H9 (cell line): Measurements from ENCODE around the gene TBC1D9. TPM values are rescaled to one million over a fixed set of nuclear protein-coding genes. Genes with fewer than 3 reads are reported as not detected.

Experiments used
- DNase-seq: peaks from one replicate; pipeline ENCODE4 v3.0.0-alpha.2; 2017
- H2AFZ ChIP-seq: one replicate; pipeline ENCODE4 v1.6.1; 2013; ENCODE audit warnings: mild to moderate bottlenecking, low read length, control low read depth, moderate library complexity
- H2AK5ac ChIP-seq: 2 replicates; pipeline ENCODE4 v1.6.1; 2013; ENCODE audit warnings: low read length, control low read depth, mixed read lengths; ENCODE audit not compliant: insufficient read length
- H2BK120ac ChIP-seq: one replicate; pipeline ENCODE4 v1.6.1; 2013; ENCODE audit warnings: low read depth, mild to moderate bottlenecking, low read length, control low read depth, inconsistent platforms; ENCODE audit not compliant: poor library complexity, severe bottlenecking
- H2BK12ac ChIP-seq: 2 replicates; pipeline ENCODE4 v1.6.1; 2013; ENCODE audit warnings: low read length, control low read depth, mixed read lengths, low read depth; ENCODE audit not compliant: insufficient read length
- H2BK15ac ChIP-seq: 2 replicates; pipeline ENCODE4 v1.6.1; 2013; ENCODE audit warnings: low read depth, low read length, control low read depth
- H2BK20ac ChIP-seq: one replicate; pipeline ENCODE4 v1.6.1; 2013; ENCODE audit warnings: low read depth, mild to moderate bottlenecking, low read length, control low read depth, inconsistent platforms; ENCODE audit not compliant: poor library complexity, severe bottlenecking
- H2BK5ac ChIP-seq: 2 replicates; pipeline ENCODE4 v1.6.1; 2013; ENCODE audit warnings: low read length, control low read depth, mixed read lengths; ENCODE audit not compliant: insufficient read length
- H3K14ac ChIP-seq: 2 replicates; pipeline ENCODE4 v1.6.1; 2013; ENCODE audit warnings: low read length, control low read depth; ENCODE audit not compliant: insufficient read depth
- H3K18ac ChIP-seq: 2 replicates; pipeline ENCODE4 v1.6.1; 2013; ENCODE audit warnings: low read depth, mild to moderate bottlenecking, mixed read lengths, low read length, control low read depth; ENCODE audit not compliant: insufficient read length
- H3K23ac ChIP-seq: 2 replicates; pipeline ENCODE4 v1.6.1; 2013; ENCODE audit warnings: low read length, control low read depth, mixed read lengths, low read depth; ENCODE audit not compliant: insufficient read length
- H3K23me2 ChIP-seq: 2 replicates; pipeline ENCODE4 v1.6.1; 2013; ENCODE audit warnings: low read depth, mild to moderate bottlenecking, mixed read lengths, low read length, control low read depth; ENCODE audit not compliant: insufficient read length, poor library complexity, severe bottlenecking
- H3K27ac ChIP-seq: 2 replicates; pipeline ENCODE4 v1.5.1; 2013; ENCODE audit warnings: low read length, control low read depth, mixed read lengths, low read depth; ENCODE audit not compliant: insufficient read length
- H3K27me3 ChIP-seq: 2 replicates; pipeline ENCODE4 v1.6.1; 2013; ENCODE audit warnings: low read length, control low read depth, inconsistent platforms; ENCODE audit not compliant: insufficient read depth
- H3K4ac ChIP-seq: 2 replicates; pipeline ENCODE4 v1.6.1; 2013; ENCODE audit warnings: low read depth, mild to moderate bottlenecking, control low read depth, inconsistent platforms, low read length, moderate library complexity
- H3K4me1 ChIP-seq: 2 replicates; pipeline ENCODE4 v1.6.1; 2013; ENCODE audit warnings: low read length, control low read depth, inconsistent platforms; ENCODE audit not compliant: insufficient read depth
- H3K4me2 ChIP-seq: 2 replicates; pipeline ENCODE4 v1.6.1; 2013; ENCODE audit warnings: low read length, control low read depth, mixed read lengths; ENCODE audit not compliant: insufficient read length, insufficient read depth
- H3K56ac ChIP-seq: 2 replicates; pipeline ENCODE4 v1.6.1; 2013; ENCODE audit warnings: low read depth, mild to moderate bottlenecking, mixed read lengths, low read length, control low read depth; ENCODE audit not compliant: insufficient read length
- H3K79me1 ChIP-seq: 2 replicates; pipeline ENCODE4 v1.6.1; 2013; ENCODE audit warnings: low read depth, mild to moderate bottlenecking, moderate library complexity, low read length, control low read depth, inconsistent platforms; ENCODE audit not compliant: insufficient read depth, poor library complexity, severe bottlenecking
- H3K79me2 ChIP-seq: 2 replicates; pipeline ENCODE4 v1.6.1; 2013; ENCODE audit warnings: low read length, control low read depth, inconsistent platforms; ENCODE audit not compliant: insufficient read depth
- H3K9ac ChIP-seq: 2 replicates; pipeline ENCODE4 v1.6.1; 2013; ENCODE audit warnings: low read length, control low read depth, mixed read lengths; ENCODE audit not compliant: insufficient read length; ENCODE audit errors: extremely low read depth
- H3K9me3 ChIP-seq: one replicate; pipeline ENCODE4 v1.6.1; 2013; ENCODE audit warnings: low read depth, low read length, inconsistent platforms; ENCODE audit not compliant: control insufficient read depth
- H3T11ph ChIP-seq: one replicate; pipeline ENCODE4 v1.6.1; 2013; ENCODE audit warnings: mild to moderate bottlenecking, low read length, control low read depth, inconsistent platforms
- H4K20me1 ChIP-seq: one replicate; pipeline ENCODE4 v1.6.1; 2013; ENCODE audit not compliant: control insufficient read depth, insufficient read length, insufficient read depth
- H4K5ac ChIP-seq: 2 replicates; pipeline ENCODE4 v1.6.1; 2013; ENCODE audit warnings: low read depth, mild to moderate bottlenecking, mixed read lengths, low read length, control low read depth; ENCODE audit not compliant: insufficient read length
- H4K8ac ChIP-seq: replicated peaks from 2 replicates; pipeline ENCODE4 v1.6.1; 2013; ENCODE audit warnings: low read length, control low read depth, mixed read lengths, low read depth; ENCODE audit not compliant: insufficient read length
- H4K91ac ChIP-seq: 2 replicates; pipeline ENCODE4 v1.6.1; 2013; ENCODE audit warnings: low read depth, mild to moderate bottlenecking, moderate library complexity, mixed read lengths, low read length, control low read depth; ENCODE audit not compliant: insufficient read length
- H3K27ac Mint-ChIP-seq, 3 experiments: 2 replicates in 2 of 3; 3 replicates in 1 of 3; pipeline ENCODE4 v1.8.0; 2020 to 2021; ENCODE audit warnings: mixed read lengths in 3 of 3, mild to moderate bottlenecking in 1 of 3, moderate library complexity in 1 of 3
- H3K27me3 Mint-ChIP-seq: 2 replicates; pipeline ENCODE4 v1.8.0; 2021; ENCODE audit warnings: low read depth, mild to moderate bottlenecking, moderate library complexity, mixed read lengths
- H3K36me3 Mint-ChIP-seq, 3 experiments: 2 replicates in 2 of 3; 3 replicates in 1 of 3; pipeline ENCODE4 v1.8.0; 2020 to 2021; ENCODE audit warnings: low read depth in 3 of 3, mixed read lengths in 3 of 3; ENCODE audit not compliant: insufficient read depth in 1 of 3
- H3K4me1 Mint-ChIP-seq, 2 experiments: 2 replicates each; pipeline ENCODE4 v1.8.0; 2020; ENCODE audit warnings: mixed read lengths in 2 of 2
- H3K4me3 Mint-ChIP-seq, 2 experiments: 2 replicates in 1 of 2; 3 replicates in 1 of 2; pipeline ENCODE4 v1.8.0; 2020 to 2021; ENCODE audit warnings: mild to moderate bottlenecking in 2 of 2, mixed read lengths in 2 of 2, moderate library complexity in 1 of 2
- H3K9me3 Mint-ChIP-seq, 2 experiments: 2 replicates in 1 of 2; 3 replicates in 1 of 2; pipeline ENCODE4 v1.8.0; 2020; ENCODE audit warnings: mild to moderate bottlenecking in 2 of 2, mixed read lengths in 2 of 2, moderate library complexity in 1 of 2
- WGBS: extraction: QIAGEN DNeasy Blood & Tissue Kit; methylation state at CpG from one replicate; pipeline ENCODE4 v1.1.7; 2013; ENCODE audit warnings: missing lambda C conversion rate, low lambda C conversion rate, mixed read lengths; ENCODE audit not compliant: insufficient read length; ENCODE audit errors: extremely low coverage; 5-methylcytosine and 5-hydroxymethylcytosine counted together
- total RNA-seq: library from RNA; stranded (reverse); gene quantifications from 2 replicates; pipeline ENCODE4 v1.2.1, GENCODE V29; 2021
- TF ChIP-seq, protein P1 (sequence below): fragments of 200-600 bp; sonication (generic); conservative IDR thresholded peaks from 3 replicates; pipeline ENCODE4 v1.8.0; 2021; ENCODE audit warnings: antibody characterized with exemption, mild to moderate bottlenecking

The TBC1D9 gene
- total RNA-seq, 1 experiment from 2014 or later, result 0.63 TPM

DNA sequence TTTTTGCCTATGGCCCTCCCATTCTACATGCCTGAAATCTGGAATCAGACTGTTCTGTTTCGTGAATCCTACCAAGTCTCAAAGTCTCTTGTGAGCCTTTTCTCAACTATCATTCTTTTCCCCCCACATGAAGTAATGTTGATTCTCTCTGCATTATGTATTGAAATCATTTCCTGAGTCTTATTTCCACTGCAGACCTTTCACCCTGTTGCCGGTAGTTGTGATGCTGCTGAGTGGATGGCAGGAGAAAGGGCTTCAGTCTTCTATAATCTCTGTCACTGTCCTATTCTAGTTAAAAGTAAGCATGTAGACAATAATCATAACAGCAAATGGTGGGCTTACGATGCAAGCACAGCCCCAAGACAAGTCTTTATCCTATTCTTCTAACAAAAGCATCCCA lies 75.0 kb downstream of the TBC1D9 start:
- WGBS, result no CpG with 5 or more reads among the region's 3 CpGs
- TF ChIP-seq, protein P1, sequence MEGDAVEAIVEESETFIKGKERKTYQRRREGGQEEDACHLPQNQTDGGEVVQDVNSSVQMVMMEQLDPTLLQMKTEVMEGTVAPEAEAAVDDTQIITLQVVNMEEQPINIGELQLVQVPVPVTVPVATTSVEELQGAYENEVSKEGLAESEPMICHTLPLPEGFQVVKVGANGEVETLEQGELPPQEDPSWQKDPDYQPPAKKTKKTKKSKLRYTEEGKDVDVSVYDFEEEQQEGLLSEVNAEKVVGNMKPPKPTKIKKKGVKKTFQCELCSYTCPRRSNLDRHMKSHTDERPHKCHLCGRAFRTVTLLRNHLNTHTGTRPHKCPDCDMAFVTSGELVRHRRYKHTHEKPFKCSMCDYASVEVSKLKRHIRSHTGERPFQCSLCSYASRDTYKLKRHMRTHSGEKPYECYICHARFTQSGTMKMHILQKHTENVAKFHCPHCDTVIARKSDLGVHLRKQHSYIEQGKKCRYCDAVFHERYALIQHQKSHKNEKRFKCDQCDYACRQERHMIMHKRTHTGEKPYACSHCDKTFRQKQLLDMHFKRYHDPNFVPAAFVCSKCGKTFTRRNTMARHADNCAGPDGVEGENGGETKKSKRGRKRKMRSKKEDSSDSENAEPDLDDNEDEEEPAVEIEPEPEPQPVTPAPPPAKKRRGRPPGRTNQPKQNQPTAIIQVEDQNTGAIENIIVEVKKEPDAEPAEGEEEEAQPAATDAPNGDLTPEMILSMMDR, result no peak

More for the DNA sequence above, 75.0 kb downstream of the TBC1D9 start:
- no peak overlapping the region for H3K14ac ChIP-seq
- no peak overlapping the region for H2BK20ac ChIP-seq
- H3K23me2 ChIP-seq, result no peaks in the 10 kb centered on the region
- Mint-ChIP-seq H3K4me1 (no peaks in the 10 kb centered on the region), H3K4me3 (no peak overlapping the region), H3K9me3 (no peaks in the 10 kb centered on the region), H3K27me3 (peaks cover 6% of the 10 kb centered on the region), H3K36me3 (no peaks in the 10 kb centered on the region), H3K27ac (no peak overlapping the region)
- no peaks in the 10 kb centered on the region for H3K79me2 ChIP-seq
- H3T11ph ChIP-seq, result no peak overlapping the region
- no peak overlapping the region for H3K4ac ChIP-seq
- H3K9me3 ChIP-seq, result no peaks in the 10 kb centered on the region
- no peak overlapping the region for H3K18ac ChIP-seq
- H3K27ac ChIP-seq, result no peak overlapping the region
- H3K79me1 ChIP-seq, result no peaks in the 10 kb centered on the region
- DNase-seq, result no peak
- no peak overlapping the region for H2AK5ac ChIP-seq
- H2BK15ac ChIP-seq, result no peak overlapping the region
- H2BK5ac ChIP-seq, result no peak overlapping the region
- no peak overlapping the region for H3K23ac ChIP-seq
- no peak overlapping the region for H4K5ac ChIP-seq
- no peak overlapping the region for H2AFZ ChIP-seq
- no peak overlapping the region for H2BK120ac ChIP-seq
- H3K4me1 ChIP-seq, result no peaks in the 10 kb centered on the region
- no peak overlapping the region for H3K9ac ChIP-seq
- no peaks in the 10 kb centered on the region for H3K27me3 ChIP-seq
- H3K4me2 ChIP-seq, result no peak overlapping the region
- H4K91ac ChIP-seq, result no peak overlapping the region
- no peak overlapping the region for H2BK12ac ChIP-seq
- no peak overlapping the region for H3K56ac ChIP-seq
- H4K8ac ChIP-seq, result no peak overlapping the region
- H4K20me1 ChIP-seq, result no peaks in the 10 kb centered on the region
